MCF 10A (cell line): ENCODE measurements around the gene KRT85. TPM values are rescaled to one million over a fixed set of nuclear protein-coding genes. Genes with fewer than 3 reads are reported as not detected.

Experiments used
- BruUV-seq: library from RNA; stranded (reverse); fragments of 400-500 nt; replicated peaks from 2 replicates; lab custom pipeline; 2021; lab: Mats Ljungman, UMichigan
- CTCF ChIA-PET: fragments of 300-600 bp; sonication (Branson Sonifier 250); formaldehyde crosslinking; extraction: SDS; loops from one replicate; lab custom pipeline; 2021; ENCODE audit warnings: antibody characterized with exemption, inconsistent platforms; lab: Yijun Ruan, JAX
- POLR2A ChIA-PET: fragments of 300-600, 350-650 bp; sonication (Branson Sonifier 250); formaldehyde crosslinking; extraction: SDS; loops from one replicate; lab custom pipeline; 2020; ENCODE audit warnings: antibody characterized with exemption, inconsistent platforms; lab: Yijun Ruan, JAX
- DNase-seq: peaks from one replicate; pipeline ENCODE4 v3.0.0-alpha.2; 2018; ENCODE audit not compliant: unreplicated experiment
- H3K27ac Mint-ChIP-seq: one replicate; pipeline ENCODE4 v1.8.0; 2022; ENCODE audit warnings: mild to moderate bottlenecking, low read depth, mixed read lengths; ENCODE audit not compliant: unreplicated experiment
- H3K27me3 Mint-ChIP-seq: one replicate; pipeline ENCODE4 v1.8.0; 2022; ENCODE audit warnings: mixed read lengths; ENCODE audit not compliant: insufficient read depth, unreplicated experiment
- H3K36me3 Mint-ChIP-seq: one replicate; pipeline ENCODE4 v1.8.0; 2022; ENCODE audit warnings: mild to moderate bottlenecking, moderate library complexity, mixed read lengths; ENCODE audit not compliant: insufficient read depth, unreplicated experiment
- H3K4me1 Mint-ChIP-seq: one replicate; pipeline ENCODE4 v1.8.0; 2022; ENCODE audit warnings: mixed read lengths; ENCODE audit not compliant: insufficient read depth, unreplicated experiment
- H3K4me3 Mint-ChIP-seq: one replicate; pipeline ENCODE4 v1.8.0; 2022; ENCODE audit warnings: mild to moderate bottlenecking, moderate library complexity, mixed read lengths; ENCODE audit not compliant: unreplicated experiment
- H3K9me3 Mint-ChIP-seq: one replicate; pipeline ENCODE4 v1.8.0; 2022; ENCODE audit warnings: mixed read lengths; ENCODE audit not compliant: unreplicated experiment
- intact Hi-C: fragments of 100-400 bp; cut with micrococcal nuclease; formaldehyde crosslinking; loops from 2 replicates; pipeline ENCODE4 v1.14.1; 2022
- total RNA-seq: library from RNA; stranded (reverse); gene quantifications from 2 replicates; pipeline ENCODE4 v1.2.3, GENCODE V29; 2022
- TF ChIP-seq, protein P1 (sequence below): fragments of 200-600 bp; IDR thresholded peaks from one replicate; pipeline ENCODE4 v1.8.0; 2022; ENCODE audit warnings: antibody characterized with exemption, mild to moderate bottlenecking; ENCODE audit not compliant: unreplicated experiment

The KRT85 gene
- total RNA-seq, 1 experiment from 2014 or later = 0.23 TPM

GRCh38 chr12:52356031-52356761 is 11.1 kb downstream of the KRT85 start:
- no peak overlapping the region for H3K27ac Mint-ChIP-seq
- POLR2A ChIA-PET = interaction anchor here (0.7 kb wide), 1 partner anchor 38 kb away, joined by 4 read pairs; no protein-coding TSS in a partner anchor
- no peak for DNase-seq
- BruUV-seq = no TSS peak
- H3K27me3 Mint-ChIP-seq = peaks cover 30% of the 10 kb centered on the region
- TF ChIP-seq, protein P1, sequence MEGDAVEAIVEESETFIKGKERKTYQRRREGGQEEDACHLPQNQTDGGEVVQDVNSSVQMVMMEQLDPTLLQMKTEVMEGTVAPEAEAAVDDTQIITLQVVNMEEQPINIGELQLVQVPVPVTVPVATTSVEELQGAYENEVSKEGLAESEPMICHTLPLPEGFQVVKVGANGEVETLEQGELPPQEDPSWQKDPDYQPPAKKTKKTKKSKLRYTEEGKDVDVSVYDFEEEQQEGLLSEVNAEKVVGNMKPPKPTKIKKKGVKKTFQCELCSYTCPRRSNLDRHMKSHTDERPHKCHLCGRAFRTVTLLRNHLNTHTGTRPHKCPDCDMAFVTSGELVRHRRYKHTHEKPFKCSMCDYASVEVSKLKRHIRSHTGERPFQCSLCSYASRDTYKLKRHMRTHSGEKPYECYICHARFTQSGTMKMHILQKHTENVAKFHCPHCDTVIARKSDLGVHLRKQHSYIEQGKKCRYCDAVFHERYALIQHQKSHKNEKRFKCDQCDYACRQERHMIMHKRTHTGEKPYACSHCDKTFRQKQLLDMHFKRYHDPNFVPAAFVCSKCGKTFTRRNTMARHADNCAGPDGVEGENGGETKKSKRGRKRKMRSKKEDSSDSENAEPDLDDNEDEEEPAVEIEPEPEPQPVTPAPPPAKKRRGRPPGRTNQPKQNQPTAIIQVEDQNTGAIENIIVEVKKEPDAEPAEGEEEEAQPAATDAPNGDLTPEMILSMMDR = no peak
- no peak overlapping the region for H3K4me3 Mint-ChIP-seq
- H3K9me3 Mint-ChIP-seq = no peaks in the 10 kb centered on the region
- no peaks in the 10 kb centered on the region for H3K36me3 Mint-ChIP-seq
- intact Hi-C loops = no loop called here
- no peaks in the 10 kb centered on the region for H3K4me1 Mint-ChIP-seq
- CTCF ChIA-PET = interaction anchor here (0.7 to 1.3 kb wide), 2 partner anchors 9 to 24 kb away, joined by 3 to 4 read pairs; no protein-coding TSS in a partner anchor

DNA sequence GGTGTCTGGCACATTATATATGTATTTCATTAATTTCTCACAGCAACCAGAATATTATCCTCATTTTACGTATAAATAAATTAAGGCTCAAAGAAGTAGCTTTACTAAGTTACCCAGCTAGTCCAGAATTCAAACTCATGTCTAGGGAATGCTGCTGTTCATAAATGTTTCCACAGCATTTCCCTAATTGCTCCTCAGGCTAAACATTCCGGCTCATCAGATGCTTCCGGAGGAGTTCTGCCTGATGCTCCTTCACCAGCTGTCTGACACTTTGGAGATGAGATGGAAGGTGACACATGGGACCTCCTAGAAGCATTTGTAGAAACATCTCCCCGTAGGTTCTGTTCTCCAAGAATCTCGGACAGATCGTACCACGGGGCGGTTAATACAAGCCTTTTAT is 12.1 kb downstream of the KRT85 start:
- CTCF ChIA-PET = interaction anchor here (0.5 to 1.3 kb wide), 5 partner anchors 8 to 636 kb away, joined by 3 to 4 read pairs (median 4); no protein-coding TSS in a partner anchor
- no peaks in the 10 kb centered on the region for H3K4me1 Mint-ChIP-seq
- no peaks in the 10 kb centered on the region for H3K36me3 Mint-ChIP-seq
- peaks cover 30% of the 10 kb centered on the region for H3K27me3 Mint-ChIP-seq
- BruUV-seq = no TSS peak
- DNase-seq = no peak
- POLR2A ChIA-PET = no interaction called here
- TF ChIP-seq, protein P1 = no peak
- no peak overlapping the region for H3K4me3 Mint-ChIP-seq
- no peak overlapping the region for H3K27ac Mint-ChIP-seq
- intact Hi-C loops = no loop called here
- no peaks in the 10 kb centered on the region for H3K9me3 Mint-ChIP-seq

DNA sequence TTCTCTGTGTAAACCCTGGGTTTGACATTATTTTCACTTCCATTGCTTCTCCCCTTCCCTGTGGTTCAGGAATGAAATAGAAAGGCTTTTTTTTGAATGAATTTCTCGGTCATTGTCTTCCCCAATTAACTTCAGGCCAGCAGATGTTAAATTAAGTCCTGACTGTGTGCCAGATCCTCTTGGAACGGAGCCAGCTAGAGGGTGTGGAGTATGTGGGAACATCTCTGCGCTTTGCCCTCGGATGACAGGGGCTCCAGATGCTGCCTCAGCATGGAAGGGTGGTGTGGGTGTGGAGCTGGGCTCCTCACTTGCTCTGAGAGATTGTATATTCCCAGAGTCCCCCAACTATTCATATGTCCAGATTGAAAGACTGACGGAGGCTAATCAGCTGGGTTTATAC is 13.1 kb downstream of the KRT85 start:
- no TSS peak for BruUV-seq
- TF ChIP-seq, protein P1 = no peak
- Mint-ChIP-seq H3K9me3 (no peaks in the 10 kb centered on the region), H3K36me3 (no peaks in the 10 kb centered on the region), H3K27ac (no peak overlapping the region), H3K4me1 (peaks cover 3% of the 10 kb centered on the region), H3K4me3 (no peak overlapping the region), H3K27me3 (peaks cover 30% of the 10 kb centered on the region)
- CTCF ChIA-PET = interaction anchor here (0.7 to 0.8 kb wide), 2 partner anchors 27 to 626 kb away, joined by 4 to 6 read pairs; no protein-coding TSS in a partner anchor
- peak; percentile 20 for DNase-seq
- intact Hi-C loops = no loop called here
- POLR2A ChIA-PET = no interaction called here

DNA sequence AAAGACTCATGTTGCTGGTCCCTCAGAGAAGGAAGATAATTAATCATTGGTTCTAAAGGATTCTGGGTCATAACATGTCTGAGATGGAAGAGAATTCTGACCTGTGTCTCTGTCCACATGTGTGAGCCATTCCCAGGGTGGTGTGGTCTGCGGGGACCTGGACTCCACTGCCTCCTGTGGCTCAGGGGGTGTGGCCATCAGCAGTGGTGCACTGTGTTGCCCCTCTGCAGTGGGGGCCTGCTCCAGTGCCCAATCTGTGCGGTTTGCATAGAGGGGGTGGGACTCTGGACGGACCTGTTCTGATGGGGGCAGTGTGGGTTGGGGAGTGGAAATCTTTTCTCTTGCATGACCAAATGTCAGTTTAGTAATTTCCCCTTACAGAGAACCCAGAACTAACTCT is 13.5 kb downstream of the KRT85 start:
- CTCF ChIA-PET = interaction anchor here (0.8 to 1.3 kb wide), 2 partner anchors 196 to 626 kb away, joined by 4 read pairs; no protein-coding TSS in a partner anchor
- H3K9me3 Mint-ChIP-seq = no peaks in the 10 kb centered on the region
- peaks cover 30% of the 10 kb centered on the region for H3K27me3 Mint-ChIP-seq
- H3K4me3 Mint-ChIP-seq = no peak overlapping the region
- H3K36me3 Mint-ChIP-seq = no peaks in the 10 kb centered on the region
- BruUV-seq = no TSS peak
- DNase-seq = no peak
- intact Hi-C loops = no loop called here
- POLR2A ChIA-PET = no interaction called here
- H3K27ac Mint-ChIP-seq = no peak overlapping the region
- peaks cover 7% of the 10 kb centered on the region for H3K4me1 Mint-ChIP-seq
- TF ChIP-seq, protein P1 = no peak
